SK-N-DZ (cell line): Measurements from ENCODE around the gene RETN.
A peak's percentile ranks its signal among the peaks of the same experiment; 100 is the strongest.
"Not testable (repeated sequence)": the region's sequence is repeated elsewhere in the genome, so short reads cannot be mapped to it uniquely, and the experiment has no call there.

ENCODE experiments used
- DNase-seq: peaks from one replicate; pipeline ENCODE4 v3.0.0-alpha.2; 2015; ENCODE audit warnings: low spot score

Gene RETN

DNA sequence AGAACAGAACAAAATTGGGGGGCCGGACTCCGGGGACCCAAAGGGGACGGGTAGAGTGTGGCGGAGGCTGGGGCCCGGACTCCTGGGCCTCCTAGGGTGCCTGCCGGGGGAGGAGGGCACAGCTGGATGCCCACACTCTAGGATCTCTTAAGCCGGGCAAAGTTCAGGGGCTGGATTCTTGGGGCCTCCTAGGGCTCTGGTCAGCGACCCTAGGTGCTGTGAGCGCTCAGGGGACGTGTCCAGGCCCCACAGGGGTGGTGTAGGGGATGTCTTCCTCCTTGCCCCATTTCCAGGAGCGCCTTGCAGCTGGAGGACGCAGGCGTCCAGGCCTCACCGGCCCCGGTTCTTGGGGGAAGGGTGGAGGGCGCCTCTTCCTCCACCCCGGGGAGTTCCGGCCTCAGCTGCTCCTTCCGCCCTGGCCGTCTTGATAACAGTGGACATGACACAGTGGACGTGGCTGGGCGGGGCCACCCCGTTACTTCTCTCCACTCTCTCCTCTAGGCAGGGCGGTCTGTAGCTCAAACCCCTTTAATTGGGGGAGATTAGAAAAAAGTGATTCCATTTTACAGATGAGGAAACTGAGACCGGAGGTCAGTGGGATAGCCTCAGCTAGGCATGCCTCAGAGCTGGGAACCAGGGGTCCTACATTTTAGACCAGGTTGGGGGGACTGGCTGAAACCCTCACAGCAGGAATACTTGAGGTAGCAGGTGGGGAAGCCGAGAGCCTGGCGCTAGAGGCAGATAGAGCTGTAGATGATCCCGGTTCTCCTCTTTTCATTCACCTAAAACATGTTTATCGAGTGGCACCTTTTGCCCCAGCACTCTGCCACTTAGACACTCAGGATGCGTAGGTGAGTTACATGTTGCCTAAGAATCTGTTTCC is 31.2 kb upstream of the RETN start:
- DNase-seq = no peak

DNA sequence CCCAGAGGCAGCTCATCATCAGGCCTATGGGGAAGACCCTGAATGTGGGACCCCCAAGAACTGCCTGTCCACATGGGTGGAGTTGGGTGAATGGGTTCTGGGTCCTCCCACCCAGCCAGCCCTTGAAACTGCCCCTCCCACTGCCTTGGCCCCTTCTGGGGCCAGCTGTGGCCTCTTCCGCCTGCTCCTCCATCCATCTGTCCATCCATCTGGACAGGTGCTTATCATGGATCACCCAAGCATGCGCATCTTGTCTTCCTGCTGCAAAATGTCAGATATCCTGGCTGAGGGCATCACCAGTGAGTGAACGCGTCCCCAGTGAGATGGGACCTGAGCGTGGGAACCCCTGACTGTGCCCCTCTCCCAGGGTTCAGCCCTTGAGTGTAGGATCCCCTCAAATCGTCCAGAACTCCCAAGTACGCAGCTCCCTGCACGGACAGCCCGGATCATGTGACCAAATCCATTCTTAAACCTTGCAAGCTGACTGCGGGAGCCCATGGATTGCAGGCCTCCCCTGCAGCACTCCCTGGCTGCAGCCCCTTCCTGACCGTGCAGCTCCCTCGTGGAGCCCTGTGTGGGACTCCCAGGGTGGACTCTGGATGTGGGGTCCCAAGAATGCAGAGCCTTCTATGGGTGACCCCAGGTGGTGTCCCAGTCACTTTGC is 29.9 kb upstream of the RETN start:
- DNase-seq = no peak

DNA sequence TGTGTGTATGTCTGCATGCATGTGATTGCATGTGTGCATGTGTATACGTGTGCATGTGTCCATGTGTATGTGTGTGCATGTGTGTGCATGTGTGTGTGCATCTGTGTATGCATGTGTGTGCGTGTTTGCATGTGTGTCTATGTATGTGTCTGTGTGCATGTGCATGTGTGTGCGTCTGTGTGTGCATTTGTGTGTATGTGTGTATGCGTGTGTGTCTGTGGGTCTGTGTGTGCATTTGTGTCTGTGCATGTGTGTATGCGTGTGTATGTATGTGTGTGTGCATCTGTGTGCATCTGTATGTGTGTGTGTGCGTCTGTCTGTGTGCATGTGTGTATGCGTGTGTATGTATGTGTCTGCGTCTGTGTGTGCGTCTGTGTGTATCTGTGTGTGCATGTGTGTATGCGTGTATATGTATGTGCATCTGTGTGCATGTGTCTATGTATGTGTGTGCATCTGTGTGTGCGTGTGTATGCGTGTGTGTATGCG is 28.9 kb upstream of the RETN start:
- no peak for DNase-seq

DNA sequence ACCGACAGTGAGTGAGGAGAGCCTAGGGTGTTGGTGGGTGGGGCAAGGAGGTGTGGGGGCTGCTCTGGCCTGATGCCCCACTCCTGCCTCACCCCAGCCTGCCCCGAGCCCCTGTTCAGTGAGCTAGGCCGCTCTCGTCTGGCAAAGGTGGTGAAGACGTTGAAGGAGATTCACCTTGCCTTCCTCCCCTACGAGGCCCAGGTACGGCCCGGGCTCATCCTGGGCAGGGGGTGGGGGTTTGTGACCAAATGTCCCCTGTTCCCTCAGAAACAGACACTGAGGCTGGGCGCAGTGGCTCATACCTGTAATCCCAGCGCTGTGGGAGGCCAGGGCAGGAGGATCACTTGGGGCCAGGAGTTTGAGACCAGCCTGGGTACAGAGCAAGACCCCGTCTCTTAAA is 28.0 kb upstream of the RETN start:
- no peak for DNase-seq

DNA sequence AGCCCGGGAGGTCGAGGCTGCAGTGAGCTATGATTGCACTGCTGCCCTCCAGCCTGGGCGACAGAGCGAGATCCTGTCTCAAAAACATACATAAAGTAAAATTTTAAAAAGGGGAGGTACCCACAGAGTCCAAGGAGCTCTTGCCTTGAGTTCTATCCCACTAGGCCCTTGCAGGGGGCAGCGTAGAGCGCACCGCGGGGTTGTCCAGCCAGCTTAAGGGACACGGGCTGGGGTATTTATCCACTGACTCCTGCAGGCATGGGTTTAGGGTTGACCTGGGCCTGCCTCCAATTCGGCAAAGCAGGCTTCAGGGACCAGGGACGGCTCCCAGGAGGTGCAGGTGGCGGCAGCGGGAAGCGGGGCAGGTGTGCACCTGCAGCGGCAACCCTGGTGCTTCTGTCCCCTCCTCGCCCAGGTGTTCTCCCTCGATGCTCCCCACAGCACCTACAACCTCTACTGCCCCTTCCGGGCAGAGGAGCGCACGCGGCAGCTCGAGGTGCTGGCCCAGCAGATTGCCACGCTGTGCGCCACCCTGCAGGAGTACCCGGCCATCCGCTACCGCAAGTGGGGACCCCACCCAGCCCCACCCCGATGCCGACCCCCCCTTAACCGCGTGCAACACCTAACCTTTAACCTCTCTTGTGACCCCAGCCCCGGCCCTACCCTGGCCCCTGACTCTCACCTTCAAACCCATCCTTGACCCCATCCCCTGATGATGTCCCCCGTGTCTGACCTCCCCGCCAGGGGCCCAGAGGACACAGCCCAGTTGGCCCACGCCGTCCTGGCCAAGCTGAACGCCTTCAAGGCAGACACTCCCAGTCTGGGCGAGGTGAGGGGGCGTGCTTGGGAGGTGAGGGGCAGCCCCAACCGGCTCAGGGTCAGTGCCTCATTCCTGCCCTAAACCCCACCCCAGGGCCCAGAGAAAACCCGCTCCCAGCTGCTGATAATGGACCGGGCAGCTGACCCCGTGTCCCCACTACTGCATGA is 27.3 kb upstream of the RETN start:
- no peak for DNase-seq

DNA sequence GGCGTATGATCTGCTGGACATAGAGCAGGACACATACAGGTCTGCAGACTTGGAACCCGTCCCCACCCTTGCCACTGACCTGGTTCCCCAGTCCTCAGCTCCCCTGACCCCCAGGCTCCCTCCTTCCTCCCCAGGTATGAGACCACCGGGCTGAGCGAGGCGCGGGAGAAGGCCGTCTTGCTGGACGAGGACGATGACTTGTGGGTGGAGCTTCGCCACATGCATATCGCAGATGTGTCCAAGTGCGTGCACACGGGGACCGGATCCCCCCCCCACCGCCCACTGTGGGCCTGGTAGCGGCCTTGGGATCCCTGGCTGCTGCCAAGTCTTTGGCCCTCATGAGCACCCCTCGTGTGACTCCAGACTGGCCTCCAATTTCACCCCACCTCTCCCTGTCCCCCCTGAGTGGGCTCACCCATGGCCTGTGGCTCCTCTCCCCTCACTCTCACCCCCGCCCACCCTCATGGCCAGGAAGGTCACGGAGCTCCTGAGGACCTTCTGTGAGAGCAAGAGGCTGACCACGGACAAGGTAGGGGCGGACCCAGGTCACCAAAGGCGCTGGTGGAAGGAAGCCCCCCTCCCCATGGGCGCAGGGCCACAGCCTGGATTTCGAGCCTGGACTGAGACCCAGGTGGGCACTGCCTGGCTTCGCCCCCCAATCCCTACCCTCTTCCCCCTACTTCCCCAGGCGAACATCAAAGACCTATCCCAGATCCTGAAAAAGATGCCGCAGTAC is 26.4 kb upstream of the RETN start:
- DNase-seq = no peak

DNA sequence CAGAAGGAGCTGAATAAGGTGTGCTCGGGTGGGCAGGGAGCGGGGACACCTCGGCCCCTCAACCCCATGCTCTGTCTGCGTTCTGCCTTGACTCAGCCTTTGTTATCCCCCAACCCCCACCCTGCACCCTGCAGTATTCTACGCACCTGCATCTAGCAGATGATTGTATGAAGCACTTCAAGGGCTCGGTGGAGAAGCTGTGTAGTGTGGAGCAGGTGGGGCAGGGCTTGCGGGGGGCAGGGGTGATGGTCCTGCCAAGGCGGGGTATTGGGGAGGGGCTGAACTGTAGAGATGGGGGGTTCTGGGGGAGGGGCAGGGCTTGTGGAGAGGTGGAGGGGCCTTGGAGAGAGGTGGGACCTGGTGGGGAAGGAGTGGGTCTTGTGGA is 25.8 kb upstream of the RETN start:
- DNase-seq = no peak

DNA sequence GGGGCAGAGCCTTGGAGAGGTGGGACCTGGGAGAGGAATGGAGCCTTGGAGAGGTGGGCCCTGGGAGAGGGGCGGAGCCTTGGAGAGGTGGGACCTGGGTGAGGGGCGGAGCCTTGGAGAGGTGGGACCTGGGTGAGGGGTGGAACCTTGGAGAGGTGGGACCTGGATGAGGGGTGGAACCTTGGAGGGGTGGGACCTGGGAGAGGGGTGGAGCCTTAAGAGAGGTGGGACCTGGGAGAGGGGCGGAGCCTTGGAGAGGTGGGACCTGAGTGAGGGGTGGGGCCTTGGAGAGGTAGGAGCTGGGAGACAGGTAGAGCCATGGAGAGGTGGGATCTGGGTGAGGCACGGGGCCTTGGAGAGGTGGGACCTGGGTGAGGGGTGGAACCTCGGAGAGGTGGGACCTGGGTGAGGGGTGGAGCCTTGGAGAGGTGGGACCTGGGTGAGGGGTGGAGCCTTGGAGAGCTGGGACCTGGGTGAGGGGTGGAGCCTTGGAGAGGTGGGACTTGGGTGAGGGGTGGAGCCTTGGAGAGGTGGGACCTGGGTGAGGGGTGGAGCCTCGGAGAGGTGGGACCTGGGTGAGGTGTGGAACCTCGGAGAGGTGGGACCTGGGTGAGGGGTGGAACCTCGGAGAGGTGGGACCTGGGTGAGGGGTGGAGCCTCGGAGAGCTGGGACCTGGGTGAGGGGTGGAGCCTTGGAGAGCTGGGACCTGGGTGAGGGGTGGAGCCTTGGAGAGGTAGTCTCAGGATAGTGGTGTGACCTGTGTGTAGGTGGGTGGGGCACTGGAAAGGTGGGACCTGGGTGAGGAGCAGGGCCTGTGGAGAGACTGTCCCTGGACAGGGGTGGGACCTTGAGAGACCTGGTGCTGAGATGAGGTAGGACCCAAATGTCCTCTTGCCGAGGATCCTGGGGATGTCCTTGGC is 25.0 kb upstream of the RETN start:
- not testable (repeated sequence) for DNase-seq

DNA sequence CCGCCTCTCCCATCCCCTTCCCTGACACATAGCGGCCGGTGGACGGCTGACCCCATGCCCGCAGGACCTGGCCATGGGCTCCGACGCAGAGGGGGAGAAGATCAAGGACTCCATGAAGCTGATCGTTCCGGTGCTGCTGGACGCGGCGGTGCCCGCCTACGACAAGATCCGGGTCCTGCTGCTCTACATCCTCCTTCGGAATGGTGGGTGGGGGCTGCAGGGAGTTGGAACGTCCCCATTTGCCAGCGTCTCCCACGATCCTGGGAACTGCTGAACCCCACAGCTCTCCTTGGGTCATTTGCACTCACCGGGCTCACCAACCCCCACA is 24.3 kb upstream of the RETN start:
- DNase-seq = no peak

DNA sequence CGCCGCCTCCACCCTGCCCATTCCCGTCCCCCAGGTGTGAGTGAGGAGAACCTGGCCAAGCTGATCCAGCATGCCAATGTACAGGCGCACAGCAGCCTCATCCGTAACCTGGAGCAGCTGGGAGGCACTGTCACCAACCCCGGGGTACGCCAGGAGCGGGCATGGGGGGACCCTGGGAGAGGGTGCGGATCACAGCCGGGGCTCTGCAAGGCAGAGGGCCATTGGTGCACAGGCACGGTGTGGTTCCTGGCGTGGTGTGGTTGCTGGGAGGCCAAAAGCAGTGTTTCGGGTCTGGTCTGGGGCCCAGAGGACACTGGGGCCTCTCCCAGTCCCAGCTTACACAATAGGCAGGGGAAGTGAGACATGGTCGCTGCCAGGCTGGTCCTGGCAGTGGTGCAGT is 23.7 kb upstream of the RETN start:
- no peak for DNase-seq

DNA sequence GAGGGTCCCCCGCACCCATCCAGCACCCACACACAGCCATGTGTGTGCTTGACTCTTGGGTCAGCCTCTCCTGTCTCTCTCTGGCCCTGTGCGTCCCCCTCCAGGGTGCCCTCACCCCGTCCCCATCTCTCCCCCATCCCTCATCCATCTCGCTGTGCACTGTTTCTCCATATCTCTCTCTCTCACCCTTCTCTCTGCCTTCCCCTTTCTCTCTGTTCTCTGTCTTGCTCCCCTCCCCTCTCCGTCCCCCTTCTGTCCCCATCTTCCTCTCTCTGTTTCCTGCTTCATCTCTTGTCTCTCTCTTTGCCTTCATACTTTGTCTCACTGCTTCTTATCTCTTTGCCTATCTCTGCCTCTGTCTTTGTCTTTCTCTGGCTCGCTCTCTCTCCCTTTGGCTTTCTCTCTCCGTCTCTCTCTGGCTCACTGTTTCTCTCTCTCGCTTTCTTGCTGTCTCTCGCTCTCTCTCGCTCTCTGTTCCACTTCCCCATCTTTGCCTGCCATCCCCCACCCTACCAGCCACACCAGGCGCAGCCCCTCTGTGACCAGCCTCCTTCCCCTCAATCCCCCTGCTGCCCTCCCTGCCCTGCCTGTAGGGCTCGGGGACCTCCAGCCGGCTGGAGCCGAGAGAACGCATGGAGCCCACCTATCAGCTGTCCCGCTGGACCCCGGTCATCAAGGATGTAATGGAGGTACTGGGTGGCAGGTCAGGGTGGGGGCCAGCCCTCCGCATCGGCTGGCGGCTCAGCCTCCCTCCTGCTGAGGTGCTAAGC is 23.0 kb upstream of the RETN start:
- no peak for DNase-seq

DNA sequence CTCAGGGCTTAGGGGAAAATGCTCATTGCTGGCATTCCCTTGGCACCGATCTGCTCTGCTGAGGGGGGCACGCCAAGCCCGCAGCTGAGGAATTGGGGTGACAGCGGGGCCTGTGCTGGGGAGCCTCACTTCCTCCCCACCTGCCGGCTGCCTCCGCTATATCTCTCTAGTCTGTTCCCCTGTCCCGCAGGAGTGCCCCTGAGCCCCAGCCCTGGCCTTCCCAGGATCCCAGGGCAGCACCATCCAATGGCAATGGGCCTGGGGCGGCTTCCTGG is 22.5 kb upstream of the RETN start:
- no peak for DNase-seq

DNA sequence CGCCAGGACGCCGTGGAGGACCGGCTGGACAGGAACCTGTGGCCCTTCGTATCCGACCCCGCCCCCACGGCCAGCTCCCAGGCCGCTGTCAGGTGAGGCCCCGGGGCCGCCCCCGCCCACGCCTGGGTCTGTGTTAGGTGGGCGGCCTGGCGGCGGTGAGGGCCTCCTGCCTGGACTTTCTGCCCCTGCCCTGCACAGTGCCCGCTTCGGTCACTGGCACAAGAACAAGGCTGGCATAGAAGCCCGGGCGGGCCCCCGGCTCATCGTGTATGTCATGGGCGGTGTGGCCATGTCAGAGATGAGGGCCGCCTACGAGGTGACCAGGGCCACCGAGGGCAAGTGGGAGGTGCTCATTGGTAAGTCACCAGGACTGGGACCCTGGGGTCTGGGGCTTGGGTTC is 21.7 kb upstream of the RETN start:
- no peak for DNase-seq

DNA sequence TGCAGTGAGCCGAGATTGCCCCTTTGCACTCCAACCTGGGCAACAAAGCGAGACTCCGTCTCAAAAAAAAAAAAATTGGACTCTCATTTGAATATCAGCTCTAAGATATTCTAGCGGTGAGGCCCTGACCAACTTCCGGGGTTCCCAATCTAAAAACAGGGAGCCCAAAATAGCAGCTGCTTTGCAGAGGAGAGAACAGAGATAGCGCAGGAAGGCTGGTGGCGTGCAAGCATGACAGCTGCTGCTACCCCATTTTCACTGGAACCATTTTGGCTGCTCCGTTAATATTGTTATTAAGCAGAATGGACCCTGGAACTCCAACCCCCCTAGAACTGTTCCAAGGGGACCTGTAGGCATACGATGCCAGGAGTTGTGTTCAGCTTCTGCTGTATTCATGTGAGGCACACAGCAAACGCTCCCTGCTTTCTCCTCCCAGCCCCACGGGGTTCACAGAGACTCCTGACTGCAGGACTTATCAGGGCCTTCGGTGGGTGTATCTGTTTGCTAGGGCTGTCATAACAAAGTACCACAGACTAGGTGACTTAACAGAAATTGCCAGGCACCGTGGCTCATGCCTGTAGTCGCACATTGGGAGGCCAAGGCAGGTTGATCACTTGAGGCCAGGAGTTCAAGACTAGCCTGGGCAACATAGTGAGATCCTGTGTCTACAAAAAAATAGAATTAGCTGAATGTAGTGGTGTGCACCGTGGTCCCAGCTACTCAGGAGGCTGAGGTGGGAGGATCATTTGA is 20.4 kb upstream of the RETN start:
- no peak for DNase-seq

DNA sequence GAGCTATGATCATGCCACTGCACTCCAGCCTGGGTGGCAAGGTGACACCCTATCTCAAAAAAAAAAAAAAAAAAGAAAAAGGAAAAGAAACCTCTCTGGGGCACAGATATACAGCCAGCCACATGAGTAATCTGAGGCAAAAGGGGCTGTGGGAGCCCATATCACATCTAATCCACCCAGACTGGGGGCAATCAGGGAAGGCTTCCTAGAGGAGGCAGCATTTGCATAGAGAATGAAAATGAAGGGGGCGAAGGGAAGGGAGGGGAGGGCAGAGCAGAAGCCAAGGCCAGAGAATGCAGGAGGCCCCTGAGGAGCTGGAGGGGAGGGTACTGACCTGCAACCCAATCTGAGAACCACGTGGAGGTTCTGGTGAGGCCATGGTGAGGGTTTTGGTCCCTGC is 18.7 kb upstream of the RETN start:
- DNase-seq = no peak

DNA sequence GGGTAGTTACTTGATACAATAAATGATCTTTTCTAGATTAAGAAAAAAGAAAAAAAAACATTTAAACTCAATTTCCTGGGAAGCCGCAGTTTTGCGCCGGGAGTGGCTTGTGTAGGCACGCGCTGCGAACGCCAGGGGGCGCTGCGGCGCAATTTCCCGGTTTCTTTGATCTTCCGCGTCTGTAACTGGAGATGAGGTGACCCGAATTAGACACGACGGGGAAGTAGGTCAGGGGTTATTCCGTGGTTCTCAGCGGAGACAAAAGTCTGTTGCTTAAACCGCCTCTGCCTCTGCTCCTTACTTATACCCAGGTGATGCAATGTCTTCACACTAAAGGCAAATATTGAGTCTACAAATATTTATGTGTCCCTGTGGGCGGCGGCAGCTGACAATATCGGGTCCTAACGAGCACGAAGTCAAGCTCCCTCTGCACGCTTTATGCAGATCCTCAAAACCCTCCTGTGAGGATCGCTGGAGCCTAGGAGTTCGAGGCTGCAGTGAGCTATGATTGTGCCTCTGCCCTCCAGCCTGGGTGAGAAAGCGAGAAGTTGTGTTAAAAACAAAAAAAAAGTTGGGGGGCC is 16.7 kb upstream of the RETN start:
- DNase-seq = peak; percentile 81

DNA sequence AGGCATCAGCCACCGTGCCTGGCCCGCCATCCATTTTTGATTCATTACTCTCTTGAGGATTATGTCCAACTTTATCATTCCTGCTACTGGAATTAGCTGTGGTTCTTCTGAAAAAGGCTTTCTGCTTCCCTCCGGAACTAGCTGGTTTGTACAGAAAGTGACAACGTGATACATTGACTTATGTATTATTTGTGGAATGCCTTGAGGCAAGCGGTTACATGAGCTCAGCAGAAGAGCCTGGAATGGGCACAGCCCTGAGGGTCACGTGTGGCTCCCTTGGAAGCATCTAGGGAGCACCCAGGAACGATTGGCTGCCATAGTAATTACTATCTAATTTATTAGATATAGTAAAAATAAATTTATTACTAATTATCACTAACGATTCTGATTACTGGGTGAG is 14.4 kb upstream of the RETN start:
- no peak for DNase-seq

DNA sequence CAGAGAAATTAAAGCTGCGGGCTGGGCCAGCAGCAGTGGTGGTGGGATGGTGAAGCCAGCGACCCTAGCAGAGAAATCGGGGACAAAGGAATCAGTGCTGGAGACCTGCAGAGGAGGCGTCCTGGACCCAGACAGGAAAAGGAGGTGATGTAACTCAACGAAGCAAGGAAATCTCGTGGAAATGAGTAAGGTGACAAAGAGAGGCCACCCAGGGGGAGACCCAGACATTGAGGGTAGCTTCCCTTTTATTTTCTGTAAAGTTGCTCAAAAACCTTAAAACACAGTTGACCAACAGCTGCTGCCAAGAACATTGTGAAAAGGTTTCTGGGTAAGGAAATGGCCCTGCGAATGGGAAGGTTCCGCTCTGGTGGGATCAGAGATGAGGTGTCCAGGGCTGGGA is 13.3 kb upstream of the RETN start:
- DNase-seq = no peak
